Thyroid gland (tissue), 4 donors: ENCODE data around the gene PTPRN2. TPM values are rescaled to one million over a fixed set of nuclear protein-coding genes. Genes with fewer than 3 reads are reported as not detected.
"Not testable (repeated sequence)": the region's sequence is repeated elsewhere in the genome, so short reads cannot be mapped to it uniquely, and the experiment has no call there.

Source experiments
- DNase-seq, 2 donors: peaks; one replicate each; pipeline ENCODE4 v3.0.0-alpha.2; 2019
- H3K27ac ChIP-seq, 3 donors: fragments of 200-600 bp; sonication (generic); 1 replicate in 2 of 3; 2 replicates in 1 of 3; pipeline ENCODE4 v1.5.1; 2016 to 2019; ENCODE audit warnings: mild to moderate bottlenecking in 1 of 3, moderate library complexity in 1 of 3
- H3K27me3 ChIP-seq: fragments of 200-600 bp; sonication (generic); one replicate; pipeline ENCODE4 v1.5.1; 2019
- H3K36me3 ChIP-seq, 2 donors: fragments of 200-600 bp; sonication (generic); one replicate each; pipeline ENCODE4 v1.5.1; 2016 to 2019
- H3K4me1 ChIP-seq, 2 donors: fragments of 200-600 bp; sonication (generic); one replicate each; pipeline ENCODE4 v1.5.1; 2017 to 2019
- H3K4me3 ChIP-seq, 3 donors: fragments of 200-600 bp; sonication (generic); replicated peaks in 1 of 3; 1 replicate in 2 of 3; 2 replicates in 1 of 3; pipeline ENCODE4 v1.5.1; 2016; ENCODE audit warnings: mild to moderate bottlenecking in 1 of 3
- H3K9me3 ChIP-seq: fragments of 200-600 bp; sonication (generic); one replicate; pipeline ENCODE4 v1.5.1; 2017
- CTCF ChIP-seq, 6 experiments: fragments of 200-600 bp in 3 of 6; fragments of 450-650 bp in 3 of 6; sonication (generic) in 3 of 6; IDR thresholded peaks; one replicate each; pipeline ENCODE4 v1.5.1; 2016 to 2019; ENCODE audit warnings: antibody characterized with exemption in 6 of 6, mild to moderate bottlenecking in 2 of 6, inconsistent platforms in 1 of 6, moderate library complexity in 1 of 6
- POLR2A ChIP-seq, 2 donors: fragments of 450-650 bp; IDR thresholded peaks; one replicate each; pipeline ENCODE4 v1.6.1; 2017; ENCODE audit warnings: antibody characterized with exemption in 2 of 2, mild to moderate bottlenecking in 2 of 2, moderate library complexity in 1 of 2
- WGBS, 2 donors: methylation state at CpG; one replicate each; pipeline ENCODE4 v1.1.5; 2017; 5-methylcytosine and 5-hydroxymethylcytosine counted together
- intact Hi-C: fragments of 100-400 bp; cut with DNase I; formaldehyde crosslinking; loops from one replicate; pipeline ENCODE4 v1.15.1; 2023
- total RNA-seq, 4 donors: library from RNA; depleted of rRNA; stranded (reverse); fragments of >200 nt; gene quantifications; one replicate each; pipeline ENCODE4 v1.2.3, GENCODE V29; 2016

The PTPRN2 gene
- total RNA-seq, 4 donors from 2014 or later = 4.2 to 9.9 (median 7.7) TPM

- H3K27ac ChIP-seq = no peak overlapping the region
- intact Hi-C loops = no loop called here
- WGBS, 2 donors = 82 to 90% methylated on average over 6 of the region's 6 CpGs
- no peaks in the 10 kb centered on the region for H3K36me3 ChIP-seq
- no peak overlapping the region for H3K4me3 ChIP-seq
- TF ChIP-seq CTCF (IDR thresholded peaks at IDR 0.05) (no peak), POLR2A (IDR thresholded peaks at IDR 0.05) (no peak)
- no peak for DNase-seq
- H3K9me3 ChIP-seq = no peaks in the 10 kb centered on the region
- no peaks in the 10 kb centered on the region for H3K4me1 ChIP-seq
- H3K27me3 ChIP-seq = no peaks in the 10 kb centered on the region
These were observed 127.0 kb downstream of the PTPRN2 start for GRCh38 chr7:158460665-158461064.

GRCh38 chr7:158458716-158459282 lies 128.8 kb downstream of the PTPRN2 start:
- TF ChIP-seq POLR2A (IDR thresholded peaks at IDR 0.05) = no peak
- no peak for TF ChIP-seq CTCF (IDR thresholded peaks at IDR 0.05)
- no peaks in the 10 kb centered on the region for H3K36me3 ChIP-seq
- no peak overlapping the region for H3K4me3 ChIP-seq
- WGBS, 2 donors = 82 to 90% methylated on average over 10 to 13 of the region's 13 CpGs
- no peaks in the 10 kb centered on the region for H3K4me1 ChIP-seq
- H3K27me3 ChIP-seq = no peaks in the 10 kb centered on the region
- intact Hi-C loops = no loop called here
- no peaks in the 10 kb centered on the region for H3K9me3 ChIP-seq
- no peak overlapping the region for H3K27ac ChIP-seq
- DNase-seq = no peak

DNA sequence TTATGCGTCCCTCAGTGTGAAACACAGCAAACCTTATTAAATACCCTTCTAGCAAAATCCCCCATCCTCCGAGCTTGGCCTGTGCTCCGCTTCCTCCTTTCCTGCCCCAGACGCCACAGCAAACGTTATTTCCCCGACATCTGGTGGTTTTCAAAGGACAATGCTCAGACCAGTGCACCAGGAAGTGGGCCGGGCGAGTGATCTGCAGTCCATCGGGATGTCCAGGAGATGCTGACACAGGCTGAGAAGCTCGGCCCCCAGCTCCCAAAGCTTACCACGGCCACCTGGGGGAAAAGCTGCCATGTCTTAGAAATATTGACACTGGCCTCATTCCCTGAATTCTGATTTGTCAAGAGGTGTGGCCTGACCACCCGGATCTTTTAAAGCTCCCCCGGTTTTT lies 129.5 kb downstream of the PTPRN2 start:
- WGBS, 2 donors = 55 to 70% methylated on average over 13 of the region's 13 CpGs
- no peak for DNase-seq
- no peaks in the 10 kb centered on the region for H3K36me3 ChIP-seq

GRCh38 chr7:158457586-158457985 lies 130.0 kb downstream of the PTPRN2 start:
- H3K27me3 ChIP-seq, H3K36me3 ChIP-seq, H3K9me3 ChIP-seq, H3K4me1 ChIP-seq, DNase-seq, intact Hi-C loops, H3K27ac ChIP-seq, H3K4me3 ChIP-seq: not testable (repeated sequence)
- WGBS, 2 donors = 84 to 87% methylated on average over 16 to 22 of the region's 22 CpGs

More for the DNA sequence above, 129.5 kb downstream of the PTPRN2 start:
- H3K4me1 ChIP-seq = no peaks in the 10 kb centered on the region
- H3K9me3 ChIP-seq = no peaks in the 10 kb centered on the region
- no peak for TF ChIP-seq CTCF (IDR thresholded peaks at IDR 0.05)
- no peak for TF ChIP-seq POLR2A (IDR thresholded peaks at IDR 0.05)
- intact Hi-C loops = no loop called here
- H3K27me3 ChIP-seq = no peaks in the 10 kb centered on the region
- no peak overlapping the region for H3K27ac ChIP-seq
- no peak overlapping the region for H3K4me3 ChIP-seq

GRCh38 chr7:158454631-158455030 lies 133.0 kb downstream of the PTPRN2 start:
- H3K4me3 ChIP-seq = no peak overlapping the region
- 88 to 94% methylated on average over 8 of the region's 8 CpGs for WGBS, 2 donors
- DNase-seq = no peak
- H3K27me3 ChIP-seq = no peaks in the 10 kb centered on the region
- no peaks in the 10 kb centered on the region for H3K4me1 ChIP-seq
- no peaks in the 10 kb centered on the region for H3K9me3 ChIP-seq
- intact Hi-C loops = no loop called here
- no peaks in the 10 kb centered on the region for H3K36me3 ChIP-seq
- TF ChIP-seq POLR2A (IDR thresholded peaks at IDR 0.05) (no peak), CTCF (IDR thresholded peaks at IDR 0.05) (no peak)
- H3K27ac ChIP-seq = no peak overlapping the region

GRCh38 chr7:158453663-158454062 lies 134.0 kb downstream of the PTPRN2 start:
- no peaks in the 10 kb centered on the region for H3K27me3 ChIP-seq
- TF ChIP-seq CTCF (IDR thresholded peaks at IDR 0.05) (no peak), POLR2A (IDR thresholded peaks at IDR 0.05) (no peak)
- intact Hi-C loops = no loop called here
- WGBS, 2 donors = 77 to 85% methylated on average over 6 to 9 of the region's 9 CpGs
- no peak for DNase-seq
- no peak overlapping the region for H3K4me3 ChIP-seq
- no peaks in the 10 kb centered on the region for H3K36me3 ChIP-seq
- no peak overlapping the region for H3K27ac ChIP-seq
- no peaks in the 10 kb centered on the region for H3K4me1 ChIP-seq
- no peaks in the 10 kb centered on the region for H3K9me3 ChIP-seq
